Dedifferentiated amniotic fluid mesenchymal stem cell (primary cell): ENCODE data around the gene OR10R2.
"Not testable (repeated sequence)": the region's sequence is repeated elsewhere in the genome, so short reads cannot be mapped to it uniquely, and the experiment has no call there.

ENCODE experiments used
- DNase-seq: peaks from one replicate; pipeline ENCODE4 v3.0.0-alpha.2; 2016; ENCODE audit errors: extremely low spot score

The OR10R2 gene, protein sequence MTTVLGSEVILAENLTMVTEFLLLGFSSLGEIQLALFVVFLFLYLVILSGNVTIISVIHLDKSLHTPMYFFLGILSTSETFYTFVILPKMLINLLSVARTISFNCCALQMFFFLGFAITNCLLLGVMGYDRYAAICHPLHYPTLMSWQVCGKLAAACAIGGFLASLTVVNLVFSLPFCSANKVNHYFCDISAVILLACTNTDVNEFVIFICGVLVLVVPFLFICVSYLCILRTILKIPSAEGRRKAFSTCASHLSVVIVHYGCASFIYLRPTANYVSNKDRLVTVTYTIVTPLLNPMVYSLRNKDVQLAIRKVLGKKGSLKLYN

DNA sequence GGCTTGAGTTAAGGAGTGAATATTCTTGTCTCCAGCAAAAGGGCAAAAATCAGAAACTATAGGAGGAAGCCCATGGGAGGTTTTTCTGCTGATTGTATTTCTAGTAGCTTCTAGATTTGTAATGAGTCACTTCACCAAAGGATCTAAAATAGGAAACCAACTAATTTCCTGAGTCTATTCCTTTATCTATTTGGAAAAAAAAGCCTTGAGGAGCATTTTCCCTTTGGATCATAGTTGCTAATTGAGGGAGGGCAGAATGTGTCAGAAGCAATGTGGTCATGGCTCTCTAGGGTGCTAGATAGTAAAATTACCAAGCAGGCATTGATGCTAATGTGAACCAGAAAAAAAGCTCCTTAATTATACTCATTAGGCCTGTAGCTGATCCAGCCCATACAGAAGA lies at the start of gene OR10R2:
OR10R2 (plus strand) TSS at position 301 of the 400 bp plus-strand sequence. CDS start 106 bp downstream, outside the sequence.
- DNase-seq, result no peak

DNA sequence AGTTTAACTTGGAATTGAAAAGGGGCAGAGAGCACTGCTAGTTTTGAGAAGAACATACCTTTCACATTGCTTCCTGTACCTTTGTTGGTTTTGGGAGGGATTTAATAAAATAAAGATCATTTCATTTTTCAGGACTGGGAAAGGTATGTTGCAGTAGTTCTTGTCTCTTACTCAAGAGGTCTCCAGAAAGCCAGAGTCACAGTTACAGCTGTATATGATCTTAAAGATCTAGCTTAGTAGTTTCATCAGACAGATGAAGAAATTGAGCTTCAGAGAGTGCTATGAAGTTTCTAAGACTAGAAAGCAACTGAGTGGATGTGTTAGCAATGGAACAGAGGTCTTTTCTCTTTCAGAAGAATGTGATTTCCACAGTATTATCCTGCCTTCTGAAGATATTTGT lies 47.0 kb upstream of the OR10R2 start:
- DNase-seq, result no peak

DNA sequence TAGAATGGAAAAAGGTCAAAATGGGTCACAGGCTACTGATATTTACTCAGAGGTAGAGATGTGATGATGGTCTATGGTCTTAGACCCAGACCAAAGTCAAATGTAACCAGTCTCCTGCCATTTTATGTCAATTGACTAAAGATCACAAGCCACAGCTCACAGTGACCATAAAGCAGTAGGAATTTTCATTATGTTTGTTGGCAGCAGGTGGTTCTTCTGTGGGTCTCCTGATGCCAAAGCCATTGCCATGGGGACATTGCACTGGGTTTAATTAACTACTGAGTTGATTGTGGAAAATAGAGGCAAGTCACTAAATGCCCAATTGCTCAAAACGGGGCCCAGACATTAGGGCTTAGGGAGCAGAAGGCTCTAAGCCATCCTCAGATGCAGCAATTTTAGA lies 45.9 kb upstream of the OR10R2 start, which contains the start of gene OR10K2:
OR10K2 (minus strand) TSS at position 101 of the 400 bp plus-strand sequence. CDS start 5,371 bp downstream, outside the sequence.
- no peak for DNase-seq

DNA sequence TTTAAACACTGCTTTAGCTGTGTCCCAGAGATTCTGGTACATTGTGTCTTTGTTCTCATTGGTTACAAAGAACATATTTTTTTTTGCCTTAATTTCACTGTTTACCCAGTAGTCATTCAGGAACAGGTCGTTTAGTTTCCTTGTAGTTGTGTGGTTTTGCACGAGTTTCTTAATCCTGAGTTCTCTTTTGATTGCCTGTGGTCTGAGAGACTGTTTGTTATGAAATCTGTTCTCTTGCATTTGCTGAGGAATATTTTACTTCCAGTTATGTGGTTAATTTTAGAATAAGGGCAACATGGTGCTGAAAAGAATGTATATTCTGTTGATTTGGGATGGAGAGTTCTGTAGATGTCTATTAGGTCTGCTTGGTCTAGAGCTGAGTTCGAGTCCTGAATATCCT lies 41.9 kb upstream of the OR10R2 start:
- not testable (repeated sequence) for DNase-seq

DNA sequence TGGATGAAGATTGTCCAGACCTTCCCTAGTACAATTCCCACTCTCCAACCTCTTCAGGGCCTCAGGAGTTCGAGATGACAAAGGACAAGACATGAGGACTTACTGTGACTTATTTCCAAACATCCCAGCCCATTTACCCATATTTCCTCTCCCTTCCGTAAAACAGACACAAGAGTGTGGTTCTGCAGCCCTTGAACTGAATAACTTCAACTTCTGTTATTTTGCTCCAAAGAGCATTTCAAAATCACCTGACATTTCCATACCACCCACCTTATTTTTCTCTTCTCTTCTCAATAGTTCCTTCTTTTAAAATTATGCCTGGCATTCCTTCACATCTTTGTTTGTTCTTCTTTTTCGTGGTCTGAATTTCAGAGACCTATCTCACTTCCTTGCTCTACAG lies 37.3 kb upstream of the OR10R2 start:
- DNase-seq, result no peak

DNA sequence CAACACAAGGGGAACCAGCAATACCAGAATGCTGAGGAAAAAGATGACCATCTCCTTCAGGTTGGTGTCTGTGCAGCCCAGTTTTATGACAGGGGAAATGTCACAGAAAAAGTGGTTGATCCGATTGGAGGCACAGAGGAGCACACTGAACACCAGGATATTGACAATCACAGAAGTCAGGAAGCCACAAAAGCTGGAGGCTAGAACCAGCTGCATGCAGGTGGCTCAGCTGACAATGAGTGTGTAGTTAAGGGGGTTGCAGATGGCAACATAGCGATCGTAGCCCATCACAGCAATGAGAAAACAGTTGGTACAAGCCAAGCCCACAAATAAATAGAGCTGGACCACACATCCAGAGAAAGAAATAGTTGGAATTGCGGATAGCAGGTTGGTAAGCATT lies 26.6 kb upstream of the OR10R2 start:
- no peak for DNase-seq

DNA sequence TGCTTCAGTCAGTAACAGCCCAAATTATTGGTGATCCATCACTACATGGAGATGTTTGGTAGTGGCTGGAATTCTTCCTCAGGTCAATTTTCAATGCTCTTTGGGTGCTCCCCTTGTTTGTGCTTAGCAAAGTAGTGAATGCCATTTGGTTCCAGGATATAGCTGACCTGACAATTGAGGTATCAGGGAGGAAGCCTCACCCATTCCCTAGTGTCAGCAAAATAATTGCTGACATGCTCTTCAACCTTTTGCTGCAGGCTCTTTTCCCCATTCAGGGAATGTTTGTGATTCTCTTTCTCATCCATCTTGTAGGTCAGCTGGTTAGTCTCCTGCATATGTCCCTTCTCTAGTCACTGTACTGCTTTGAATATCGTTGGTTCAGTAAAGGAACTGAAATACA lies 17.5 kb upstream of the OR10R2 start:
- DNase-seq, result no peak

DNA sequence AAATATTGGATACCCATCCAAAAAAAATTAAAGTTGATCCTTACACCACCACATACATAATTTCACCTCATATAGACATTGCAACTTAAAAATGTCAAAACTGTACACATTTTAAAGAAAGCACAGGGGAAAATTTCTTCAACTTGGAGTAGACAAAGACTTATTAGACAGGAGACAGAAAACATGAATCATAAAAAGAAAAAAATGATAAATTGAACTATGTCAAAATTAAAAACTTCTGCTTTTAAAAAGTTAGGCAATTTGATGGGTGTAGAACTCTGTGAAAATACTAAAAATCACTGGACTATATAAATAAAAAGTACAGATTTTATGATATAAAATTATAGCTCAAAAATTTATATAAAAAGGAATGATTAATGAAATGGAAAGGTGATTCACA lies 14.8 kb upstream of the OR10R2 start:
- no peak for DNase-seq

DNA sequence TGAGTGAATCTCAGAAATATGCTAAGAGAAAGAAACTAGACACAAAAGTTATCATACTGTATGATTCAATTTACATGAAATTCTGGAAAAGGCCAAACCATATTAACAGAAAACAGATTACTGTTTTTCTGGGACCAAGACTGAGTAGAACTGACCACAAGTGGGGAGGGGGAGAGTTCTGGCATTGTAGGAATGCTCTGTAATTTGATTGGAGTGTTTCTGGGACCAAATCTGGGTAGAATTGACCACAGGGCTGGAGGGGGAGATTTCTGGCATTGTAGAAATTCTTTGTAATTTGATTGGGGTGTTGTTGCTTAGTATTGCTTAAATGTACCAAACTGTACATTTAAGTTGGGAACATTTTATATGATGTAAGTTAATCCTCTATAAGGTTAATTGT lies 13.8 kb upstream of the OR10R2 start:
- DNase-seq, result no peak

DNA sequence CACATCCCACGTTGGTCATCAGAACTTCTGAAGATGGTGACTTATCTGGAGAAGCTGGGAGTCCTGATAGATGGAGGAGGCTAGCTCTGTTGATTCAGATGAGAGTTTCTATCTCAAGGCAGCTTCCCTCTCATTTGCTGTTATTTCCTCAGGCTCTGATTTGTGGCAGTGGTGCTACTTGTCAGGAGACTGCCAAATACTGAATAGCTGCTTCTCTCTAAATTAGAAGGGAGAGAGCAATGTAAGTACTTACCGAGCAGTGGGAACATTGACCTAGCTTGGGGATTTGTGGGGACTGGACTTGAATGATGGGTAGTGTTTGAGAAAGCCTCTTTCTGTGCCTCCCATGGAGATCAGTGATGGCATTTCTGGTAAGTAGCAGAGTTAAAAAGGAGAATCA lies 10.5 kb upstream of the OR10R2 start, which contains the start of gene OR10K1:
OR10K1 (plus strand) TSS at position 301 of the 400 bp plus-strand sequence. CDS start 3,728 bp downstream, outside the sequence.
- DNase-seq, result no peak

DNA sequence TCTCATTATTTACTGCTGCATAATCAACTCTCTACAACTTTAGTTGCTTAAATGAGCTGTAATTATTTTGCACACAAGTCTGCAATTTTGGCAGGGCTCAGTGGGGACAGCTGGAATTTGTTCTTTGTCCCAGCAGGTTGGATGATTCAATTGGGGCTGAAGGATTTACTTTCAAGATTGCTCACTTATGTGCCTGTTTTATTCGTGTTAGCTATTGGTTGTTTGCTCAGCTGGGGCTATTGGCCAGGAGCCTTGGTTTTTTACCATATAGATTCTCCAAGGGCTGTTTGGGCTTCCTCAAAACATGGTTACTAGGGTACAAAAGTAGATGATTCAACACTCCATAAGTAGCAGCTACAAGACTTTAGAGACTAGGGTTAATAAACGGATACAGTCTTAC lies 13.4 kb downstream of the OR10R2 start:
- no peak for DNase-seq

DNA sequence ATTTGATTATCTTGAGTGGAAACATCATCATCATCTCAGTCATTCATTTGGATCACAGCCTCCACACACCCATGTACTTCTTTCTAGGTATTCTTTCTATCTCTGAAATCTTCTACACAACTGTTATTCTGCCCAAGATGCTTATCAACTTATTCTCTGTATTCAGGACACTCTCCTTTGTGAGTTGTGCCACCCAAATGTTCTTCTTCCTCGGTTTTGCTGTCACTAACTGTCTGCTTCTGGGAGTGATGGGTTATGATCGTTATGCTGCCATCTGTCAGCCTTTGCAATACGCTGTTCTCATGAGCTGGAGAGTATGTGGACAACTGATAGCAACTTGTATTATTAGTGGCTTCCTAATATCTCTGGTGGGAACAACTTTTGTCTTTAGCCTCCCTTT lies 19.3 kb downstream of the OR10R2 start:
- DNase-seq, result no peak

DNA sequence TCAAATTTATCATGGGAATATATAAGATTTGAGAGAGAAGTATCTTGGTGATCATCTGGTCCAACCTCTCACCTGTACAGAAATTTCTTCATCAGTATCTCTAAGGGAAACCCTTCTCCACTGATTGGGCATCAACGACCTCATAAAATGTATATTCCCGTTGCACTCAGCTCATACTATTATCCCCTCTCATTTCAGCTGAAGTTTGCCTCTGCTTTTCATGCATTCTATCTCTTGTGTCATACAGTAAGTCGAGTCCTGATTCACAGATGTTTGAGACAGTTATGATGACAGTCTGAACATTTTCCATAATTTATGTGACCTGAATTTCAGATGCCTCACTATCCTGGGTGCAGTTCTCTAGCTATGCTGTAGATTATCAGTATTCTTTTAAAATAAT lies 21.0 kb downstream of the OR10R2 start:
- no peak for DNase-seq

DNA sequence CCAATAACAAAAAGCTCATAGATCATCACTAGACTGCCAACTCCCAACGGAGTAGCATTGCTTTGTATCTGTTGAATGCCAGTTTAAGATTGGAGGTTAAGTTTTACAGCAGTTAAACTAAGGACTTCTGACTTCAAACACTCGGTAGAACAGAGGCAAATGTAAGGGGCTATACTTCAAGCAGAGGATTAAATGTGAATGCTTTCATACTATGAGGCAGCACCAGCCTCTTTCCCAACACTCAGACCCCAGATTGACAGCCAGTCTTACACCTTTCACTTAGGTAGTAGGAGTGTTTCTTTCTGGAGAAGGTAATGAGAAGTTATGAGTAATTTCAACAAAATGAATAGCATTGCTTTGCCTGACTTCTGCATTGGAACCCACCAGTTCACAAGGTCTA lies 22.8 kb downstream of the OR10R2 start:
- no peak for DNase-seq

DNA sequence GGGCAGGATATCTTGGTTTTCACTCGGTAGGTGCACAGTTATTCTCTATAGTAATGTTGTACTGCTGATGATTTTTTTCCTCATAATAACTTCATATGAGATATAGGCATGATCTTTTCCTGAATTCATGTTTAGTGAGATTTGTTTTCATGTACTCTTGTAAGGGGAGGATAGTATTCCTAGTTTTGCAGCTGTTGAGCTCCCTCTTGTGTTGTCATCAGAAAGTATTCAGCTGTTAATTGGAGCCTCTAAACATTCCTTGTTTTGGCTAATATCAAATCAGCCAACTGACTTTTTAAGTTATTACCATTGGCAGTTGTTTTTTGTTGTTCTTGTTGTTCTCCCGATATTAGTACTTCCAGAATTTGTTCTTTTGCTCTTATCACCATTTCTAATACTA lies 24.4 kb downstream of the OR10R2 start:
- DNase-seq, result no peak

DNA sequence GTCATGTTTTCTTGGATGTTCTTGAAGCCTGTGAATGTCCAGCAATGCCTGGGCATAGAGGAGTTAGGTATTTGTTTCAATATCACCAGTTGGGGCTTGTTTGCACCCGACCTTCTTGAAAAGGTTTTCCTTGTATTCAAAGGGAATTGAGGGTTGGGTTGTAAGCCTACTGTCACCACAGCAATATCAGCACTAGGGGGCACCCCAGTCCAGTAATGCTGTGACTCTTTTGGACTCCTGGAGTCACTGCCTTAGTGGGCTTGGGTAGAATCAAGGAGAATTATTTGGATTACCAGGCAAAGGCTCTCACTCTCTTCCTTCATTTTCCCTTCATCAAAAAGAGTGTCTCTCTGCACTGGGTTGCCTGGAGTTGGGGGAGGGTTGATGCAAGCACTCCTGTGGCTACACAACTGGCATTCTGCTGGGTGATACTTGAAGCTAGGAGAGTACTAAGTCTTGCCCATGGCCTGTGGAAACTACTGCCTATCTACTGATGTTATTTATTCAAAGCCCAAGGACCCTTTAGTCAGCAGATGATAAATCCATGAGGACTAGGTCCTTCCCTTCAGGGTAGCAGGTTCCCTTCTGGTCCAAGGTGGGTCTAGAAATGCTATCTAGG lies 34.5 kb downstream of the OR10R2 start:
- DNase-seq, result no peak

DNA sequence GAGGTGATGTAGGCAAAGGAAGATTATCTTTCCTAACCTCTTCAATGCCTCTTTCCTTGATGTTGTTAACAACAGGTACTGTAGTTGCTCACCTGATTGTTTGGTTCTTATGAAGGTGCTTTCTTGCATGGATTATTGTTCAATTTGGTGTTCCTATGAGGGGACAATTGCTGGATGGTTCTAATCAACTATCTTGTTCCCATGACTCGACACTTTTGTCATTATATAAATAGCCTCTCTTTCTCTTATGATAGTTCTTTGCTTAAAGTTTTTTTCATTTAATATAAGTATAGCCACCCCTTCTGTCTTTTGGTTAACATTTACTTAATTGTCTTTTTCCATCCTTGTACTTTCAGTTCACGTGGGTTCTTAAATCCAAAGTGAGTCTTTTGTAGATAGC lies 35.5 kb downstream of the OR10R2 start:
- DNase-seq, result no peak

DNA sequence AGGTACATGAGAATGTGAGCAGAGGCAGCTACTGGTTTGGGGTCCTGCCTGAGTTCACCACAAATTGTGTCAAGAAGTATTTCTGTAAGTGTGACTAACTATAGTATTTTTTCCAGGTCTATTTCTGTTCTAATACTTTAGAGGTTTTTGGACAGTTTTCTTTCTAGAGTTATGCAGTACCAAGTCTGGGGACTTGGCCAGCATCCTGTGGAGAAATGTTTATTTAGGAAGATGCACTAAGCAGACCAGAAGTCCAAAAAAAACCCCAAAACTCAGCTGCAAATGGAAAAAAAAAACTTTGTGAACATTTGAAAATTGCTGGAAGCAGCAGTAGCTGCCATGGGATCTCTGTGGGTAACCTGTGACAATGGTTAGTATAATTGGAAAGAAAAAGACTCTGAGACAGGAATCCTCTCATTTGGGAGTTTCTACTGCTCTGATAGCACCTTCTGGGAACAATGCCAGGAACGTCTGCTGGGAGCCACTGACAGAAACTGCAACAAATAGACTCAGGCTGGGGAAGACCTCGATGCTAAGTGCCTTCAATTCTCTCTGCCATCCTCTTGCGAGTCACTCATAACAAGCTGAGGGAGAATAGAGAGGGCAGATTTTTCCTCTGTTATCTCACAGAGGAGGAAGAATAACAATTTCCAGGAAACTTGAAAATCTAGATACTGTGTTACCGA lies 37.6 kb downstream of the OR10R2 start:
- DNase-seq, result no peak

DNA sequence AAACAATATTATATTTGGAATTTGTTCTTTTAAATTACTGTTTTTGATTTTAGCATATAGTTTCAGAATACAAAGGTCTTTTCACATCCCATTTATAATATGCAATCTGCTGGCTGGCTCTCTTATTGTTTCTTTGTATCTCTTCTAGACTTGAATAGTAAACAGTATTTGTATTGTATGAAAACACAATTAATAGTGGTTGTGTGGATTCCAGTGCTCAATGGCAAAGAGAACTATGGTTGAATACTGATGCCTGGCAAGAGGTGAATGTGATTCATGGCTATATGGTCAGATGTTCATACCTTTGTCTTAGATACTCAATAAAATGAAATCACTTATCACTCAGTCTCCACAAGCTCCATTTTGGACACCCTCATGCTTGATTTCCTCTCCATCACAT lies 44.9 kb downstream of the OR10R2 start:
- DNase-seq, result no peak

DNA sequence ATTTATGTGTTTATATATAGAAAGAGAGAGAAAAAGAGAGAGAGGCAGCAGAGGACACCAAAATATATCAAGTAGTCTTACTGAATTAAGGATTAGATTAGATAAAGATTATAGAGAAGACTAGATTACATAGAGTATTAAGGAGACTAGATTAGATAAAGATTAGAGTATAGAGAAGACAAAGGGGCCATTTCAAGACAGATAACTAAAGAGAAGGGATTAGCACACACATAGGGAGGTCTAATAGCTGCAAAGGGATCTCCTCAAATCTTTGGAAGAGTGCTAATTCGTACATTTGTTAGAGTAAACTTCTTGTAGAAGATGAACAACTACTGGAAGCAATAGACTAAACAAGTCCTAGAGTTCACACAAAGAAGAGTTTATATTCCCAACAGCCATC lies 48.0 kb downstream of the OR10R2 start:
- DNase-seq, result no peak

DNA sequence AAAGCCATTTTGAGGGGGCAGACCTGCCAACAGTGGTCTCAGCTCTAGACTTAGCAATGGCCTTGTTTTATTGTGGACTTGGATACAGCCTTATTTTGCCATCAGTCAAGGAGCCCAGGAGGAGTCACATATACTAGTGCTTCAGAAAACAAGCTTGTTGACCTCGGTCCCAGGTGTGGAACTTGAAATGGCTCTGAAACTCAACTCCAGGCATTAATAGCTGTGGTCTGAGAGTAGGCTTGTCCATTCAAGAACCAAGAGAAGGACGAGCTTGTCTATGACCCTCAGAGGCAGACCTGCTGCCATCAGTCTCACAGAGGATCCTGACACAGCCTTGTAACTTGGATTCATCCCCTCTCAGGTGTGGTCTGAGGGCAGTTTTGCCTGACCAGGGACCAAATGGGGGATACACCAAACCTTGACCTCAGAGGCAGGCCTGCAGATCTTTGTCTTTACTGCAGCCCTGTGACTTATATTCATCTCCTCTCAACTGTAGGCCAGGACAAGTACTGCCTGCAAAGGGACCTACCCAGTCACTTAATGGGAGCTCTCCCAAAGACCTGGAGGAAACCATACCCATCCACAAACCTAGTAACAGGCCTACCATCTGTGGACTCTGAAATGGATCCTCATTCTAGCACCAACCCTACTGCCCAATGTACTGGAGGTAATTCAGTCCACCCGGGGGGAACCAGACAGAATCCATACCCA lies 49.1 kb downstream of the OR10R2 start:
- DNase-seq, result no peak

DNA sequence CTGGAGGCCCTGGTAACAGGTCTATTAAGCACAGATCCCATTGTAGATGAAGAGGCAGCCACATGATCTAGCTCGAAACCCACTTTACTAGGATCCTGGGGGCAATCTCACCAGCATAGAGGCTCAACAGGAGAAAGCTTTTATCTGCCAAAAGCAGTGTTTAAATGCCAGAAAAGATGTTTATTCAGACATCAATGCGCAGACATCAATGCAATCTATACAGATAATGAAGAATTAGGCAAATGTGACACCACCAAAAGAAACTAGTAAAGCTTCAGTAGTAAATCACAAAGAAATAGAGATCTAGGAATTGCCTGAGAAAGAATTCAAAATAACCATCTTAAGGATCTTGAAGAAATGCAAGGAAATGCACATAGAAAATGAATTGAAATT lies 49.6 kb downstream of the OR10R2 start:
- DNase-seq, result no peak
